Stimulated activated CD8-positive, alpha-beta memory T cell treated with anti-CD3 and anti-CD28 coated beads, Interleukin-15, amount 100 ng/mL, for 1 hour (primary cell): ENCODE data around the gene CDK8.
A peak's percentile ranks its signal among the peaks of the same experiment; 100 is the strongest.
"Not testable (repeated sequence)": the region's sequence is repeated elsewhere in the genome, so short reads cannot be mapped to it uniquely, and the experiment has no call there.

Experiments
- DNase-seq: peaks from one replicate; pipeline ENCODE4 v3.0.0-alpha.2; 2020; ENCODE audit warnings: low read depth

Gene CDK8

DNA sequence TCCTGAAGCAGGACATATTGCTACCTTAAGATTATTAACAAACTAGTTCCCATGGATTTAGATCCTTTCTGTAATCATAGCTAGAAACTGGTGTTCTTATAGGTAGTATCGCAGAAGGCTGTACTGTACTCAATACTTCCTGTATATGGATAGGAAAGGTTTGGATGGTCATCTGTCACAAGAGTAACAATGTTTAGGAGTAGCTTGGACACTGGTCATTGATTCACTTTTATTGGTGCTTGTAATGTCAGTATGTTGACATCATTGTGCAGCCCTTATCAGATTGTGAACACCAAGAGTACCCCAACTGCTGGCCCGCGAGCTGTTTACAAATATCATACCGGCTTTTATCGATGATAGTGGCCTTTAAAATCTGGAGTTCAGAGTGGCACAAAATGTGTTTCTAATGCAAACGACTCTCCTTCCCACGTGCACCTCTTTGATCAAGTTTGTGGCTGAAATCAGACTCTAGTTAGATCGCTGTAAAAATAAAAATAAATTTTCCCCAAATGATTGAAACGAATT lies 605 bp upstream of the CDK8 start:
- DNase-seq = no peak

DNA sequence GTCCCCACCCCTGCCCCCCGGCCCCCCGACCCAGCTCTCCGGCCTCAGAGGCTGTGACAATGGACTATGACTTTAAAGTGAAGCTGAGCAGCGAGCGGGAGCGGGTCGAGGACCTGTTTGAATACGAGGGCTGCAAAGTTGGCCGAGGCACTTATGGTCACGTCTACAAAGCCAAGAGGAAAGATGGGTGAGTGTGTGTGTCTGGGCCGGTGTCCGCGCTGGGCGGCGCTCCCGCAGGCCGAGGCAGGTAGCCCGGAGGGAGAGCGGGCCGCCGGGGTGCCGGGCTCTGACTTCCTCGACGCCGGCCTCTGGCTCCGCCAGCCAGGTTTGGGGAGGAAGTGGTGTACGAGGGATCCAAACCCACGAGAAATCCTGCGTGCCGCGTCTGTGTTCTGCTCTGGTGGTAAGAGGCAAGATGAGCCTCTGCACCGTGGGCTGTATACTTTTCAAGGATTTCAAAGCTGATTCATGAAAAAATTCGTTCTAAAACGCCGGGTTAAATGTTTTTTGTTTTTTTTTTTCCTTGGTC lies 718 bp downstream of the CDK8 start:
- DNase-seq = peak; percentile 18

DNA sequence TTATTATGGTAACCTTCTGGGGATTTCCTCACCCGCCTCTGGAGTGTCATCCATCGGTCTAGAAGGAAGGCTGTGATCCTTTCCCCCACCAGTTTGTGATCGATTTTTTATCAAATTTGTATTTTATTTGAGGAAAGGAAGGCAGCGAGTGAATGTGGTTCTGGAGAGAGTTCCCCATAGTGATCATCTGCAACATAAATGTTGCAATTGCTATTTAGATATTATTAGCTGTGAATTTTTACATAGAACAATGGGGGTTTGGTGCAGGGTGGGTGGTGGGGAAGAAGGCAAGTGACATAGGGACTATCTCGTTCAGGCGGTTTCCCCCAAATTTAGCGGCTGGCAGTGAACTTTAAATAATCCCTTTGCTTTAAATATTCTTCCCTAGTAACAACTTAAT lies 1.2 kb downstream of the CDK8 start:
- DNase-seq = no peak

DNA sequence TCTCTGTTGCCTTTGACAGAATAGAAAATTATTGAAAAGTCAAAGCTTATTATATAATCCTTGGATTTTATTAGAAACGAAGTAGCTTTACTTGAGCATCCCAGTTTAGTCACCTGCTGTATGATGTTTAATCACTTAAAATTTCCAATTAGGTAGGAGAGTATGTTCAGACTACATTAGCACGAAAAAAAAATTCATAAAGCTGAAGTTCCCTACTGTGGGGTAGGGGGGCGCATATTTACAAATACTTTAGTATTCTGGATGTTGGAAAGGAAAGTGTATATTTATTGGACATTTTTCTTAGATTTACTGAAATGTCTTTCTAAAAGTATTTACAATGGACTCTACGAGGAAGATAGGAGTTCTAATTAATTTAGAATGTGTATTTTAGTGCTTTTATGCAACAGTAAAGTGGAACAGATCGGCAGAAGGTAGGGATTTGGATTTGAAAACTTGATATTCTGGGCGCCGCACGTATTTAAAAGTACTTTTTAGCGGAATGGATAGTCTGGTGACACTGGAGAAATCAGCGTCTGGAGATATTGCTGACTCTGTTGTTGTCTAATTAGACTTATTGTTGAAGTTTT lies 1.9 kb downstream of the CDK8 start:
- DNase-seq = no peak

DNA sequence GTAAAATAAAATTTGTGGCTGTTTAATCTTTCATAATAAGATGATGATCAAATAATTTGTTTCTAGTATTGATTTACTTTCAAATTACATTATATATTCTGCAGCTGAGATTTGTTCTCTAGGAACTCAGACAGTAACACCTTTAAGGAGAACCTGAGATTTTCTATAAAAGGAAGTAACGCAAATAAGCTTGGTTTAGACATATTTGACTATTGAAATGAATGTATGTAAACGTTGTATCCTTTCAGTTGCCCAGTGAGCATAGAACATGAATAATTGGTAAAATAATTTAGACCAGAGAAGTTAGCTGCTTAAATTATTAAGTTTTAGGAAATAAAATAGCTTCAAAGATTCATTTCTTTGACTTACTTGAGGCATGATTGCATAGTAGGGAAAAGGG lies 3.1 kb downstream of the CDK8 start:
- DNase-seq = no peak

DNA sequence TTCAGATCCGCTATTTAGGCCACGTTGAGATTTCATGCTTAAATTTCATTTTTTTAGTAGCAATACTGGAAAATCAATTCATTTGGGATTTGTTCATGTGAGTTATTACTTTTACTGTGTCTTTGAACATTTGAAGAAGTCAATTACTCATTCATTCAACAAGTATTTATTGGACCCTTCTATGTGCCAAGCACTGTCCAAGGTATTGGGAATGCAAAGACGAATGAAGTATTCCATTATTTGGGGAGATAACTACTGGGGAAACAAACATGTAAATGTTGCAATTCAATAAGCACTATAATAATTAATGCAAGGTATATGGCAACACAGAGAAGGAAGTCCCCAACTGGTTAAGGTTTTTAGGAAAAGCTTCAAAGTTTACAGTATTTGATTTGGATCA lies 5.7 kb downstream of the CDK8 start:
- no peak for DNase-seq

DNA sequence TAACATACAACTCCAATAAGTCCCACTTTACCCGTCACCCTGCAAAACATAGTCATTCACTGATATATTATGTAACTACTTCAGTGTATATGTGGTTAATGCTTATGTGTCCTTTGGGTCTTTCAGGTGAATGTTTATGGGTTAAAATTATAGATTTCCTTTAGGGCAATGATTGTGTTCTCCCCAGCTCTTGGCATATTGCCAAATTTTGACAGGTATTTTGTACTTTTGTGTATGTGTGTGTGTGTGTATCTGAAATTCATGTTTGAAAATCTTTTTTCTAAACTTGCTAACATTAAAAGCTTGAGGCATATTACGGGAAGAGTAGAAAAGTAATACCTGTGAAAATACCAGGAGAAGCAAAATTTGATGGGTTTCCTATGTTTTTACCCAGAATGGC lies 8.2 kb downstream of the CDK8 start:
- no peak for DNase-seq

DNA sequence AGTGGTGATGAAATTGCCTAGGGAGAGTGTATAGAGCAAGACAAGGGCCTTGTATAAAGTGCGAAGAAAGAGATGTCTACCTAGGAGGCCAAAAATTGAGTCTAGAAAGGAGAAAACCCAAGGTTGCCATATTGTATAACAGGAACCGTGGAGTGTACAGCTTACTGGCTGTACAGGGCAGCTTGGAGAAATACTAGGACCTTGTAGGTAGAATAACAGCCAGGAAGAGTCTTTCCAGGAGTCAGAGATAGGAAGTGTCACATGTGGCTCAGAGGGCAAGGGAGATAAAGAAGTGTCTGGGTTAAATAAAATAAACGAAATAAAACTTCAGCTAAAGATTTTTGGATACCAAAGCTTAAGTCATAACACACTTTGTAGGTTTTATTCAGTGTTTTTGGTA lies 12.4 kb downstream of the CDK8 start:
- no peak for DNase-seq

DNA sequence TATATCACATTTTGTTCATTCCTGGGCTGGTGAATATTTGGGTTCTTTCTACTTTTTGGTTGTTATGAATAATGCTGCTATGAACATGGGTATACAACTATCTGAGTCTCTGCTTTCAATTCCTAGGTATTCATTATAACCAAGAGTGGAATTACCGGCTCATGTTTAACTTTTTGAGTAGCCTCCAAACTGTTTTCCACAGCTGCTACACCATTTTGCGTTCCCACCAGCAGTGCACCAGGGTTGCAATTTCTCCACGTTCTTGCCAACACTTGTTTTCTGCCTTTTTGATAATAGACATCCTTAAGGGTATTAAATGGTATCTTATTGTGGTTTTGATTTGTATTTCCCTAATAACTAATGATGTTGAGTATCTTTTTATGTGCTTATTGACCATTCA lies 16.8 kb downstream of the CDK8 start:
- DNase-seq = no peak

DNA sequence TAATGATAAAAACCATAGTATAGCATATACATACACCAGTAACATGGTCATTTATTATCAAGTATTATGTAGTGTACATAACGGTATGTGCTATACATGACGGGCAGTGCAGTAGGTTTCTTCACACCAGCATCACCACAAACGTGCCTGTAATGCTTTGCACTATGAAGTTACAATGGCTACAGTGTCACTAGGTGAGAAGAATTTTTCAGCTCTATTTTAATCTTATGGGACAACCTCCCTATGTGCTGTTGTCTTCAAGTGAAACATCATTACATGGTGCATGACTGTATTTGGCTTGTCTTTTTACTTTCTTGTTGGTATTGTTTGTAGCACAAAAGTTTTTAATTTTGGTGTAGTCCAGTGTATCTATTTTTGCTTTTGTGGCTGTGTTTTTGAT lies 18.7 kb downstream of the CDK8 start:
- DNase-seq = no peak

DNA sequence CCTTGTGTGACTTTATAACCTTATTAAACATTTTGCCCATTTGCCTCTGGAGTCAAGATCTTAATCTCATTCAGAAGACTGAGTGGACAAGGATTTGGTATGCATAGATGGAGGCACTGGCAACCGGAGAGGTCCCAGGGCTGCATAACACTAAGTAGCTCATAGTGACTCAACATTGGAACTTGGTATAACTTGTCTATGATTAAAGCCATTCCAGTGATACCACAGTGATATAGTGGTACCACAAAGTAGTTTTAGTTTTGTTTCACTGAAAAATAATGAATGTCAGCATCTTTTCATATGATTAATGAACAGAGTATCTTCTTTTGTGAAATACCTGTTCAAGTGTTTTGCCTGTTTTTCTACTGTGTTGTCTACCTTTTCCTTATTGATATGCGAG lies 26.4 kb downstream of the CDK8 start:
- no peak for DNase-seq

DNA sequence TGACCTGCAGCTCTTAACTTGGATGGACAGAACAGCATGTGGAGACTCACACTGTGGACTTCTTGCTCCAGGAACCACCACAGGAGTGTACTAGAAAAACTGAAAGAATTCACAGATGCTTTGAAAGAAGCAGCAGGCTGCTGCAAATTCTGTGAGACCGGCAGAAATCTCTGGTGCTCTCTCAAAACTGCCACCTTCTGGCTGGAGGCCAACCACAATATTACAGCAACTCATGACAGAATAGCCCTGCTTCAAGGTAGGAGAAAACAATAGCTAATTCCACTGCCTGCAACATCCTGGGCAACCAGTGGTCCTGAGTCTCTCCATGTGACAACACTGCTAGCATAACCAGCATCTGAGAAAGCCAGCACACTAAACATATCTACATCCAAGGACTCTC lies 26.9 kb downstream of the CDK8 start:
- DNase-seq = no peak

DNA sequence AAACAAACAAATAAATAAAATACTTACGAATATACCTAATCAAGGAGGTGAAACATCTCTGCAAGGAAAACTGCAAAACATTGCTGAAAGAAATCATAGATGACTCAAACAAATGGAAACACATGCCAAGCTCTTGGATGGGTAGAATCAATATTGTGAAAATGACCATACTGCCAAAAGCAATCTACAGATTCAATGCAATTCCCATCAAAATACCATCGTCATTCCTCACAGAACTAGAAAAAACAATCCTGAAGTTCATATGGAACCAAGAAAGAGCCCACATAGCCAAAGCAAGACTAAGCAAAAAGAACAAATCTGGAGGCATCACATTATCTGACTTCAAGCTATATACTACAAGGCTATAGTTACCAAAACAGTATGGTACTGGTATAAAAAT lies 32.0 kb downstream of the CDK8 start:
- not testable (repeated sequence) for DNase-seq

DNA sequence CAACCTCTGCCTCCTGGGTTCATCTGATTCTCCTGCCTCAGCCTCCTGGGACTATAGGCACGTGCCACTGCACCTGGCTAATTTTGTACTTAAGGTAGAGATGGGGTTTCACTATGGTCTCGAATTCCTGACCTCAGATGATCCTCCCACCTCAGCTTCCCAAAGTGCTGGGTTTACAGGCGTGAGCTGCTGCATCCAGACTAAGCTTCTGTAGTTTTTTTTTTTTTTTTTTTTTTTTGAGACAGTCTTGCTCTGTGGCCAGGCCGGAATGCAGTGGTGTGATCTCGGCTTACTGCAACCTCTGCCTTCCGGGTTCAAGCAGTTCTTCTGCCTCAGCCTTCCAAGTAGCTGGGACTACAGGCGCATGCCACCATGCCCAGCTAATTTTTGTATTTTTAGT lies 34.9 kb downstream of the CDK8 start:
- not testable (repeated sequence) for DNase-seq

DNA sequence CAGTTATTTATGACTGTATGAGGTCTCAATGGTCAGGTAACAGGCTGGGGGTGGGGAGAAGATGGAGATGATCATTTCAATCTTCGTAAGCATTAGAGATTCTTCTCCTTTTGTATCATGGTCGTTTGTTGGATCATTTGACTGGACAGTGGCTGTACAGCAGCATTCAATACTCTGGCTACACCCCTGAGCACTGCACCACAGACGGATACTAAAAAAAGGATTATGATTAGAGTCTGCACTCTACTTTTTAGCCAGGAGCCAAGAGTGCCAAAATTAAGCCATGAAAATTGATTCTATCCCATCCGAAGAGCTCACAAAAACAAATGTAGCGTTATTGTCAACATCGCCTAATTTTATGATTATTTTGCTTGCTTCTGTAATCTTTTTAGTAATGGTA lies 41.9 kb downstream of the CDK8 start:
- no peak for DNase-seq

DNA sequence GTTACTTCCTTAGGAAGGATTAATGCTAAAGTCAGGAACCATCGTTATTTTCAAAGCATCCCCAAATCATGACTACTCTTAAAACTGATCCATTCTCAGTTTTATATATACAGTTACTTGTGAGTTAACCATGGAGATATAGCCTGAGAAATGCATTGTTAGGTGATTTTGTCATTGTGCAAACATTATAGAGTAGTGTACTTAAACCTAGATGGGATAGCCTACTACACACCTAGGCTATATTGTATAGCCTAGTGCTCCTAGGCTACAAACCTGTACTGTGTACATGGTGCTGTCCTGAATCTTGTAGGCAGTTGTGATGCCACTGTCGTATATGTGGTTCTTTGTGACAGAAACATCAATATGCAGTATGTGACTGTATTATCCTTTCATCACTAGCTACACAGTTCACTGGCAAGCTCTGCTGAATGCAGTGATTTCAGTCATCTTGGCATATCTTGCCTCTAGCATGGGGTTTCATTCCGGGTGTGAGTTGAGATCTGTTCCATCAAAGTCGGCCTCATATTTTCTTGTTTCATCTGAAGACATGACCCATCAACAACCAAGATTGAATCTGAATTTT lies 45.3 kb downstream of the CDK8 start:
- no peak for DNase-seq

DNA sequence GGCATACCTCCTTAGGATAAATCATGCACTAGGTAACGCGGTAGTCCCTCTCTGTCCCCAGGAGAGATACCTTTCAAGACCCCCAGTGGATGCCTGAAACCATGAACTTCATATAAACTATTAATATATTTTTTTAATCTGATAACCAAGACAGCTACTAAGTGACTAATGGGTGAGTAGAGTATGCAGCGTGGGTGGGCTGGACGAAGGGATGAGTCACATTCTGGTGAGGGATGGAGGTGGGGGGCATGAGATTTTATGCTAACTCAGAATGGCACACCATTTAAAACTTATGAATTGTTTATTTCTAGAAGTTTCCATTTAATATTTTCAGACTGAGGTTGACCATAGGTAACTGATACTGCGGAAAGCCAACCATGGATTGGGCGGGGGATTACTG lies 46.2 kb downstream of the CDK8 start:
- no peak for DNase-seq

DNA sequence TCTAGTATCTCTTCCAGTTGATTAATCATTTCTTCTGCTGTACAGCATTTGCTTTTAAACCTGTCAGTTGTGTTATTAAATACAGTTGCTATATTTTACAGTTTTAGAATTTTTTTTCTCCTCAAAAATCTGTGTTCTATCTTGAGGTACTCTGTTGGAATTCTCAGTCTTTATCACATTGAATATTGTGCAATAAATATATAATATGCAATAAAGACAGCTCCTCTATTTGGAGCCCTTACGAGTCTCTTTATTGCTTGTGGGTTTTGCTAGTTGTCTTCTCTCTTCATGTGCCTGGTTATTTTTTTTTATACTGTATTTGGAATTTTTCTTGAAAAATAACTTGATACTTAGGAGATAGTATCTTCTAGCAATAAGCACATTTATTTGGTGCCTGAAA lies 51.7 kb downstream of the CDK8 start:
- DNase-seq = no peak

DNA sequence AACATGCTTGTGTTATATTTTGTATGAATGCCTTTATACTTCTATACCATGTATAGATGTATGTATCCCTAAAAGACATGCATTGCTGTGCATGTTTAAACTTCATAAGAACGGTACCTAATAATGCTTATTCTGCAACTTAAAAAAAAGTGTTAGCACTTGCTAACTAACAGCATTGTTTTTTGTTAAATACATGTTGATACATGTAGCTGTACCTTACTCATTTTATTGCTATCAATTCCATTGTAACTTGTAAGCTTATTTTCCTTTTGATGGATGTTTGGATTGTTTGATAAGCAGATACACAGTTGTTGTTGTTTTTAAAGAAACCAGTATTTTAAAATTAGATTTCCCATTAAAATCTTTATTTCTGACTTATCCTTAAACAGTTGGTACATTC lies 53.8 kb downstream of the CDK8 start:
- DNase-seq = no peak

DNA sequence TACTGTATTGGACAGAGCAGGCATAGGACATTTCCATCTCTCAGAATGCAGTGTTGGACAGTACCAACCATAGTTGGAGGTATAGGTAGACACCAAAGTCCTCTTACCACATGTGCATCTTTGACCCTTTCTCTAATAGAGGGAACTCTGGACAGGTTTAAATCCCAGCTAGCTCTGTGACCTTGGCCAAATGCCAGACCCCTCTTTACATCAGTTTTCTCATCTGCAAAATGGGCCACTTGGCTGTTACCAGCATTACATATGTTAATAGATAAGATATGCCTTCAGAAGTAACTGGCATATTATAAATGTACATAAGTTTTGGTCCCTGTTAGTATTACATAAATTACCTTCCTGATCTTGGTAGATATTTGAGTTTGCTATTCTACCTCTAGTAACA lies 54.3 kb downstream of the CDK8 start:
- no peak for DNase-seq

DNA sequence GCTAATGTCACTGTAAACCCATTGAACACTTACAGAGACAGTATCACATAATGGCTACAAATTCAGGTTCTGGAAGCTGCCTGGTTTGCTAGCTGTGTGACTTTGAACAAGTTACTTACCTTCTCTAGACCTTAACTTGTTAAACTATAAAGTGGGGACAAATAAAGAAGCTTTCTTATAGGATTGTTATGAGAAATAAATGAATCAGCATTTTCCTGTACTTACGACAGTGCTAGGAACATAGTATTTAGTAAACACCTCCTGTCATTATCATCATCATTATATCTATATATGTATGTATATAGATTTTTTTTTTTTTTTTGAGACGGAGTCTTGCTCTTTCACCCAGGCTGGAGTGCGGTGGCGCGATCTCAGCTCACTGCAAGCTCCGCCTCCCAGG lies 54.9 kb downstream of the CDK8 start:
- DNase-seq = no peak

DNA sequence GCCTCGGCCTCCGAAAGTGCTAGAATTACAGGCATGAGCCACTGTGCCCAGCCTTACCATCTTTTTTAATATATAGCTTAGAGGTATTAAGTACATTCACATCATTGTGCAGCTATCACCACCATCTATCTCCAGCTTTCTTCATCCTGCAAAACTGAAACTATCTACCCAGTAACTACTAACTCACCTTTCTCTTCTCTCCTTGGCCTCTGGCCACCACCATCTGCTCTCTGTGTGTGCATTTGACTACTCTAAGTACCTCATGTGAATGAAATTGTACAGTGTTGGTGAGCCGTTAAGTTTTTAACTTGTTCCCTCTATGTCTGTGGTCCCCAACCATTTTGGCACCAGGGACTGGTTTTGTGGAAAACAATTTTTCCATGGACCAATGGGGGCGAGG lies 56.1 kb downstream of the CDK8 start:
- DNase-seq = no peak

DNA sequence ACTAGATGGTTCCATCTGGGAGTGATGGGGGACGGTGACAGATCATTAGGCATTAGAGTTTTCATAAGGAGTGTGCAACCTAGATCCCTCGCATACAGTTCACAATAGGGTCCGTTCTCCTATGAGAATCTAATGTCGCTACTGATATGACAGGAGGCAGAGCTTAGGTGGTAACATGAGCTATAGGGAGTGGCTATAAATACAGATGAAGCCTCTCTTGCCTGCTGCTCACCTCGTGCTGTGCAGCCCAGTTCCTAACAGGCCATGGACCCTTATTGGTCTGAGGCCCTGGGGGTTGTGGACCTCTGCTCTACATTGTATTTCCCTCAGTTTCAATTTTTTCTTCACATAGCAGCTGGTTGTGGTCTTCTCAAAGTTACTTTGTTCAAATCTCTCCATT lies 56.5 kb downstream of the CDK8 start:
- DNase-seq = no peak

DNA sequence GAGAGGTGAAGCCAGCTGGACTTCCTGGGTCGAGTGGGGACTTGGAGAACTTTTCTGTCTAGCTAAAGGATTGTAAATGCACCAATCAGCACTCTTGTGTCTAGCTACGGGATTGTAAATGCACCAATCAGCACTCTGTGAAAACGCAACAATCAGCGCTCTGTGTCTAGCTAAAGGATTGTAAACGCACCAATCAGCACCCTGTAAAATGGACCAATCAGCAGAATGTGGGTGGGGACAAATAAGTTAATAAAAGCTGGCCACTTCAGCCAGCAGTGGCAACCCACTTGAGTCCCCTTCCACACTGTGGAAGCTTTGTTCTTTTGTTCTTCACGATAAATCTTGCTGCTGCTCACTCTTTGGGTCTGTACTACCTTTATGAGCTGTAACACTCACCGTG lies 58.1 kb downstream of the CDK8 start:
- DNase-seq = not testable (repeated sequence)
